HCT116 (cell line): ENCODE measurements around the gene PROSER2. TPM values are rescaled to one million over a fixed set of nuclear protein-coding genes. Genes with fewer than 3 reads are reported as not detected.

Experiments
- ATAC-seq: fragments of 200-7000 bp; cut with Tn5 transposase; 2 replicates; pipeline ENCODE4 v1.9.1; 2020; ENCODE audit warnings: mild to moderate bottlenecking, moderate library complexity
- BruUV-seq: library from RNA; stranded (reverse); fragments of 400-500 nt; replicated peaks from 2 replicates; lab custom pipeline; 2021; lab: Mats Ljungman, UMichigan
- CTCF ChIA-PET: fragments of 300-600 bp; sonication (Branson Sonifier 250); formaldehyde crosslinking; loops from one replicate; lab custom pipeline; 2021; ENCODE audit warnings: antibody characterized with exemption; lab: Charles Lee
- POLR2A ChIA-PET: fragments of 300-600, 350-600 bp; sonication (Branson Sonifier 250); formaldehyde crosslinking; loops from one replicate; lab custom pipeline; 2021; ENCODE audit warnings: antibody characterized with exemption; lab: Charles Lee
- RAD21 ChIA-PET, 2 experiments: fragments of 300-600 bp; sonication (Branson Sonifier 250); formaldehyde crosslinking; loops; one replicate each; lab custom pipeline; 2023; ENCODE audit warnings: low total read pairs in 2 of 2; ENCODE audit not compliant: uncharacterized antibody in 2 of 2, unreplicated experiment in 2 of 2, low non-redundant PET in 1 of 2; lab: Charles Lee
- DNase-seq: peaks from one replicate; pipeline ENCODE4 v3.0.0-alpha.2; 2010; ENCODE audit warnings: low read depth, low spot score
- H2AFZ ChIP-seq: fragments of 200-600 bp; shearing (Covaris generic), sonication (generic); 2 replicates; pipeline ENCODE4 v1.6.1; 2017; ENCODE audit warnings: low read depth, mixed run types, mixed read lengths, antibody characterized with exemption, low read length; ENCODE audit not compliant: poor library complexity, severe bottlenecking
- H3K27ac ChIP-seq: 2 replicates; pipeline ENCODE4 v1.5.1; 2012; ENCODE audit warnings: low read depth, low read length
- H3K27me3 ChIP-seq: fragments of 200-600 bp; sonication (generic); 2 replicates; pipeline ENCODE4 v1.6.1; 2016; ENCODE audit warnings: mixed run types, low read length, mixed read lengths; ENCODE audit not compliant: insufficient read depth
- H3K36me3 ChIP-seq, 2 experiments: fragments of 200-500 bp in 1 of 2; fragments of 200-600 bp in 1 of 2; sonication (Bioruptor generic) in 1 of 2; sonication (generic) in 1 of 2; 2 replicates each; pipeline versions ENCODE4 v1.5.1 to v1.6.1; 2014 to 2016; ENCODE audit warnings: low read length in 2 of 2, inconsistent platforms in 1 of 2, mixed read lengths in 1 of 2, mixed run types in 1 of 2; ENCODE audit not compliant: insufficient read depth in 2 of 2, control insufficient read depth in 1 of 2
- H3K4me1 ChIP-seq, 2 experiments: fragments of 200-600 bp in 1 of 2; sonication (generic) in 1 of 2; 2 replicates each; pipeline versions ENCODE4 v1.5.1 to v1.6.1; 2012 to 2017; ENCODE audit warnings: low read length in 2 of 2, inconsistent platforms in 1 of 2, mild to moderate bottlenecking in 1 of 2, mixed read lengths in 1 of 2, mixed run types in 1 of 2, moderate library complexity in 1 of 2; ENCODE audit not compliant: insufficient read depth in 2 of 2, control insufficient read depth in 1 of 2
- H3K4me2 ChIP-seq: fragments of 200-600 bp; sonication (generic); 2 replicates; pipeline ENCODE4 v1.6.1; 2017; ENCODE audit warnings: mixed run types, low read length, mixed read lengths
- H3K4me3 ChIP-seq, 2 experiments: fragments of 200-600 bp in 1 of 2; sonication (generic) in 1 of 2; replicated peaks in 1 of 2; 2 replicates each; pipeline ENCODE4 v1.5.1; 2011 to 2016; ENCODE audit warnings: low read length in 2 of 2, control low read depth in 1 of 2, low read depth in 1 of 2, mild to moderate bottlenecking in 1 of 2, mixed read lengths in 1 of 2, mixed run types in 1 of 2
- H3K79me2 ChIP-seq: fragments of 200-600 bp; sonication (generic); 2 replicates; pipeline ENCODE4 v1.6.1; 2017; ENCODE audit warnings: mild to moderate bottlenecking, mixed run types, low read length, moderate library complexity, mixed read lengths; ENCODE audit not compliant: insufficient read depth
- H3K9ac ChIP-seq: fragments of 200-600 bp; sonication (generic); 2 replicates; pipeline ENCODE4 v1.6.1; 2016; ENCODE audit warnings: low read length, mixed read lengths
- H3K9me2 ChIP-seq: fragments of 200-600 bp; sonication (generic), shearing (Covaris generic); 2 replicates; pipeline ENCODE4 v1.6.1; 2017; ENCODE audit warnings: mixed run types, mild to moderate bottlenecking, moderate library complexity; ENCODE audit not compliant: insufficient read depth
- H3K9me3 ChIP-seq, 2 experiments: fragments of 200-500 bp in 1 of 2; fragments of 200-600 bp in 1 of 2; sonication (Bioruptor generic) in 1 of 2; sonication (generic) in 1 of 2; 2 replicates each; pipeline ENCODE4 v1.6.1; 2014 to 2017; ENCODE audit warnings: low read length in 2 of 2, mixed read lengths in 2 of 2, inconsistent platforms in 1 of 2, low read depth in 1 of 2, mild to moderate bottlenecking in 1 of 2, mixed run types in 1 of 2, moderate library complexity in 1 of 2; ENCODE audit not compliant: control insufficient read depth in 1 of 2, insufficient read depth in 1 of 2
- H4K20me1 ChIP-seq: fragments of 200-600 bp; sonication (generic), shearing (Covaris generic); 2 replicates; pipeline ENCODE4 v1.6.1; 2017; ENCODE audit warnings: mixed run types, mild to moderate bottlenecking, moderate library complexity; ENCODE audit not compliant: insufficient read depth
- CBX3 ChIP-seq: IDR thresholded peaks from 2 replicates; pipeline ENCODE4 v1.6.1; 2012; ENCODE audit warnings: low read depth
- EZH2 ChIP-seq: fragments of 200-600 bp; sonication (generic); IDR thresholded peaks from 2 replicates; pipeline ENCODE4 v1.6.1; 2017; ENCODE audit warnings: antibody characterized with exemption, mixed run types
- EZH2phosphoT487 ChIP-seq: fragments of 200-600 bp; IDR thresholded peaks from 2 replicates; pipeline ENCODE4 v1.6.1; 2018; ENCODE audit warnings: antibody characterized with exemption, borderline replicate concordance
- POLR2AphosphoS5 ChIP-seq: IDR thresholded peaks from 2 replicates; pipeline ENCODE4 v1.6.1; 2011; ENCODE audit warnings: mild to moderate bottlenecking, low read depth, low read length, moderate library complexity
- SP1 ChIP-seq: IDR thresholded peaks from 2 replicates; pipeline ENCODE4 v1.6.1; 2012; ENCODE audit warnings: low read depth
- SRF ChIP-seq: IDR thresholded peaks from 2 replicates; pipeline ENCODE4 v1.6.1; 2012; ENCODE audit warnings: low read depth
- TCF7L2 ChIP-seq: IDR thresholded peaks from 2 replicates; pipeline ENCODE4 v1.7.0; 2011; ENCODE audit warnings: borderline replicate concordance, inconsistent platforms; ENCODE audit not compliant: insufficient read depth, insufficient read length; ENCODE audit errors: extremely low read depth
- YY1 ChIP-seq: IDR thresholded peaks from 2 replicates; pipeline ENCODE4 v1.6.1; 2011; ENCODE audit warnings: low read length, low read depth, moderate library complexity, mild to moderate bottlenecking; ENCODE audit not compliant: insufficient replicate concordance; ENCODE audit errors: extremely low read depth
- ZFX ChIP-seq: fragments of 450-650 bp; IDR thresholded peaks from 2 replicates; pipeline ENCODE4 v1.6.1; 2017
- intact Hi-C: fragments of 100-400 bp; cut with micrococcal nuclease; formaldehyde crosslinking; loops from 2 replicates; pipeline ENCODE4 v1.10.0; 2022
- total RNA-seq: library from RNA; stranded (reverse); gene quantifications from one replicate; pipeline ENCODE4 v1.2.1, GENCODE V29; 2021; ENCODE audit not compliant: unreplicated experiment
- TF ChIP-seq, protein P1 (sequence below): IDR thresholded peaks from 2 replicates; pipeline ENCODE4 v1.6.1; 2012
- TF ChIP-seq, protein P2 (sequence below): IDR thresholded peaks from 2 replicates; pipeline ENCODE4 v1.6.1; 2012
- TF ChIP-seq, protein P3 (sequence below): IDR thresholded peaks from 2 replicates; pipeline ENCODE4 v1.6.1; 2012; ENCODE audit warnings: low read depth
- TF ChIP-seq, protein P4 (sequence below), 3 experiments: fragments of 200-600 bp in 1 of 3; sonication (generic) in 1 of 3; IDR thresholded peaks in 2 of 3; conservative IDR thresholded peaks in 1 of 3; 2 replicates each; pipeline ENCODE4 v1.5.1; 2012 to 2017; ENCODE audit warnings: low read depth in 2 of 3, low read length in 2 of 3, antibody characterized with exemption in 1 of 3, borderline replicate concordance in 1 of 3, control low read depth in 1 of 3, mild to moderate bottlenecking in 1 of 3, mixed read lengths in 1 of 3, mixed run types in 1 of 3, moderate library complexity in 1 of 3; ENCODE audit not compliant: insufficient read depth in 1 of 3

Gene PROSER2
- total RNA-seq, 1 experiment from 2014 or later = 46.2 TPM

DNA sequence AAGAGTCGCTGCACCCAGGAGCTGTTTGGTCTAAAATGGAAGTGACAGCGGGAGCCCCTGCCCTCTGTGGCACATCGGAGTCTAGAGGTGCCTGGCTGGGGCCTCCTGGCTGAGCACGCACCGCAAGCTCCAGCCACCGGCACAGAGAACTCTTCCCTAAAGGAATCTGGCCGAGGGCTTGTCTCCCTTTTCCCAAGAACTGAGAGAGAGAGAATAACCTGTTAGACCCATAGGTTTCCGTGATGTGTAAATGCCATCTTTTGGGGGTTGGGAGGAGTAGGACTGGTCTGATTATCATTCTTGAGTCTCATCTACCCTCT lies 47.3 kb downstream of the PROSER2 start:
- CTCF ChIA-PET = no interaction called here
- POLR2A ChIA-PET = no interaction called here
- DNase-seq (no peak), ATAC-seq (no peak)
- H3K27ac ChIP-seq = no peak overlapping the region
- no peak overlapping the region for H3K4me2 ChIP-seq
- no peaks in the 10 kb centered on the region for H4K20me1 ChIP-seq
- H3K27me3 ChIP-seq = no peaks in the 10 kb centered on the region
- H3K9ac ChIP-seq = no peak overlapping the region
- no peaks in the 10 kb centered on the region for H3K9me2 ChIP-seq
- no TSS peak for BruUV-seq
- H3K4me1 ChIP-seq = peaks cover 20 to 33% of the 10 kb centered on the region in 2 experiments
- intact Hi-C loops = no loop called here
- H3K36me3 ChIP-seq = peaks cover 6 to 30% of the 10 kb centered on the region in 2 experiments; a peak in 2 of 4 replicates
- no peak for TF ChIP-seq POLR2AphosphoS5
- TF ChIP-seq, protein P1, sequence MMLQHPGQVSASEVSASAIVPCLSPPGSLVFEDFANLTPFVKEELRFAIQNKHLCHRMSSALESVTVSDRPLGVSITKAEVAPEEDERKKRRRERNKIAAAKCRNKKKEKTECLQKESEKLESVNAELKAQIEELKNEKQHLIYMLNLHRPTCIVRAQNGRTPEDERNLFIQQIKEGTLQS = no peak
- no peak for TF ChIP-seq SRF
- no peak for TF ChIP-seq TCF7L2
- no peak for TF ChIP-seq SP1
- TF ChIP-seq EZH2phosphoT487 = no peak
- TF ChIP-seq YY1 = no peak
- TF ChIP-seq, protein P2, sequence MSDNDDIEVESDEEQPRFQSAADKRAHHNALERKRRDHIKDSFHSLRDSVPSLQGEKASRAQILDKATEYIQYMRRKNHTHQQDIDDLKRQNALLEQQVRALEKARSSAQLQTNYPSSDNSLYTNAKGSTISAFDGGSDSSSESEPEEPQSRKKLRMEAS = no peak
- no peak for TF ChIP-seq CBX3
- TF ChIP-seq, protein P3, sequence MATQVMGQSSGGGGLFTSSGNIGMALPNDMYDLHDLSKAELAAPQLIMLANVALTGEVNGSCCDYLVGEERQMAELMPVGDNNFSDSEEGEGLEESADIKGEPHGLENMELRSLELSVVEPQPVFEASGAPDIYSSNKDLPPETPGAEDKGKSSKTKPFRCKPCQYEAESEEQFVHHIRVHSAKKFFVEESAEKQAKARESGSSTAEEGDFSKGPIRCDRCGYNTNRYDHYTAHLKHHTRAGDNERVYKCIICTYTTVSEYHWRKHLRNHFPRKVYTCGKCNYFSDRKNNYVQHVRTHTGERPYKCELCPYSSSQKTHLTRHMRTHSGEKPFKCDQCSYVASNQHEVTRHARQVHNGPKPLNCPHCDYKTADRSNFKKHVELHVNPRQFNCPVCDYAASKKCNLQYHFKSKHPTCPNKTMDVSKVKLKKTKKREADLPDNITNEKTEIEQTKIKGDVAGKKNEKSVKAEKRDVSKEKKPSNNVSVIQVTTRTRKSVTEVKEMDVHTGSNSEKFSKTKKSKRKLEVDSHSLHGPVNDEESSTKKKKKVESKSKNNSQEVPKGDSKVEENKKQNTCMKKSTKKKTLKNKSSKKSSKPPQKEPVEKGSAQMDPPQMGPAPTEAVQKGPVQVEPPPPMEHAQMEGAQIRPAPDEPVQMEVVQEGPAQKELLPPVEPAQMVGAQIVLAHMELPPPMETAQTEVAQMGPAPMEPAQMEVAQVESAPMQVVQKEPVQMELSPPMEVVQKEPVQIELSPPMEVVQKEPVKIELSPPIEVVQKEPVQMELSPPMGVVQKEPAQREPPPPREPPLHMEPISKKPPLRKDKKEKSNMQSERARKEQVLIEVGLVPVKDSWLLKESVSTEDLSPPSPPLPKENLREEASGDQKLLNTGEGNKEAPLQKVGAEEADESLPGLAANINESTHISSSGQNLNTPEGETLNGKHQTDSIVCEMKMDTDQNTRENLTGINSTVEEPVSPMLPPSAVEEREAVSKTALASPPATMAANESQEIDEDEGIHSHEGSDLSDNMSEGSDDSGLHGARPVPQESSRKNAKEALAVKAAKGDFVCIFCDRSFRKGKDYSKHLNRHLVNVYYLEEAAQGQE = no peak
- TF ChIP-seq, protein P4, sequence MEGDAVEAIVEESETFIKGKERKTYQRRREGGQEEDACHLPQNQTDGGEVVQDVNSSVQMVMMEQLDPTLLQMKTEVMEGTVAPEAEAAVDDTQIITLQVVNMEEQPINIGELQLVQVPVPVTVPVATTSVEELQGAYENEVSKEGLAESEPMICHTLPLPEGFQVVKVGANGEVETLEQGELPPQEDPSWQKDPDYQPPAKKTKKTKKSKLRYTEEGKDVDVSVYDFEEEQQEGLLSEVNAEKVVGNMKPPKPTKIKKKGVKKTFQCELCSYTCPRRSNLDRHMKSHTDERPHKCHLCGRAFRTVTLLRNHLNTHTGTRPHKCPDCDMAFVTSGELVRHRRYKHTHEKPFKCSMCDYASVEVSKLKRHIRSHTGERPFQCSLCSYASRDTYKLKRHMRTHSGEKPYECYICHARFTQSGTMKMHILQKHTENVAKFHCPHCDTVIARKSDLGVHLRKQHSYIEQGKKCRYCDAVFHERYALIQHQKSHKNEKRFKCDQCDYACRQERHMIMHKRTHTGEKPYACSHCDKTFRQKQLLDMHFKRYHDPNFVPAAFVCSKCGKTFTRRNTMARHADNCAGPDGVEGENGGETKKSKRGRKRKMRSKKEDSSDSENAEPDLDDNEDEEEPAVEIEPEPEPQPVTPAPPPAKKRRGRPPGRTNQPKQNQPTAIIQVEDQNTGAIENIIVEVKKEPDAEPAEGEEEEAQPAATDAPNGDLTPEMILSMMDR (IDR thresholded peaks at IDR 0.05 in 2 of 3, conservative IDR thresholded peaks at IDR 0.05 in 1 of 3; ENCODE audit: borderline replicate concordance in 1 of 3, insufficient read depth in 1 of 3, low read depth in 2 of 3, low read length in 2 of 3) = no peak
- TF ChIP-seq ZFX = no peak
- no peak for TF ChIP-seq EZH2
- H3K79me2 ChIP-seq = peaks cover 20% of the 10 kb centered on the region; the same call in 1 of the 2 replicates
- RAD21 ChIA-PET = no interaction called here
- no peak overlapping the region for H3K4me3 ChIP-seq
- no peak overlapping the region for H2AFZ ChIP-seq
- no peaks in the 10 kb centered on the region for H3K9me3 ChIP-seq
